Body of pancreas (tissue), 4 donors: ENCODE results near the gene GTF3C2. TPM values are rescaled to one million over a fixed set of nuclear protein-coding genes. Genes with fewer than 3 reads are reported as not detected.

Experiments
- ATAC-seq: fragments of 150-250 bp; one replicate; pipeline ENCODE4 v1.9.1; 2016
- DNase-seq, 4 donors: peaks; one replicate each; pipeline ENCODE4 v3.0.0-alpha.2; 2019
- H3K27ac ChIP-seq, 4 donors: fragments of 200-600 bp; sonication (generic); 1 replicate in 3 of 4; 2 replicates in 1 of 4; pipeline versions ENCODE4 v1.5.1 to v1.6.1; 2016 to 2019; ENCODE audit warnings: mild to moderate bottlenecking in 1 of 4, mixed read lengths in 1 of 4, moderate library complexity in 1 of 4
- H3K27me3 ChIP-seq, 2 donors: fragments of 200-600 bp; sonication (generic); one replicate each; pipeline ENCODE4 v1.6.0; 2016; ENCODE audit warnings: mild to moderate bottlenecking in 1 of 2
- H3K36me3 ChIP-seq, 2 donors: fragments of 200-600 bp; sonication (generic); replicated peaks in 1 of 2; 2 replicates each; pipeline ENCODE4 v1.5.1; 2016; ENCODE audit warnings: low read depth in 2 of 2; ENCODE audit not compliant: insufficient read depth in 1 of 2
- H3K4me1 ChIP-seq: fragments of 200-600 bp; sonication (generic); one replicate; pipeline ENCODE4 v1.6.0; 2016
- H3K4me3 ChIP-seq, 2 donors: fragments of 200-600 bp; sonication (generic); 1 replicate in 1 of 2; 2 replicates in 1 of 2; pipeline ENCODE4 v1.5.1; 2016 to 2019
- H3K9me3 ChIP-seq, 3 donors: fragments of 200-600 bp; sonication (generic); 1 replicate in 2 of 3; 2 replicates in 1 of 3; pipeline ENCODE4 v1.5.1; 2016
- CTCF ChIP-seq, 7 experiments: fragments of 450-650 bp in 4 of 7; fragments of 200-600 bp in 3 of 7; sonication (generic) in 3 of 7; IDR thresholded peaks; one replicate each; pipeline ENCODE4 v1.5.1; 2016 to 2019; ENCODE audit warnings: antibody characterized with exemption in 7 of 7
- POLR2A ChIP-seq, 3 donors: fragments of 450-650 bp; IDR thresholded peaks; one replicate each; pipeline ENCODE4 v1.6.1; 2016; ENCODE audit warnings: antibody characterized with exemption in 3 of 3, mild to moderate bottlenecking in 2 of 3
- WGBS, 2 donors: methylation state at CpG; one replicate each; pipeline ENCODE4 v1.1.5; 2017; 5-methylcytosine and 5-hydroxymethylcytosine counted together
- intact Hi-C: fragments of 100-400 bp; cut with DNase I; formaldehyde crosslinking; loops from one replicate; pipeline ENCODE4 v1.15.1; 2023
- total RNA-seq, 2 donors: library from RNA; depleted of rRNA; stranded (reverse); fragments of >200 nt; gene quantifications; one replicate each; pipeline ENCODE4 v1.1.0, GENCODE V29; 2016

The GTF3C2 gene
- total RNA-seq, 2 donors from 2014 or later: 26.2 to 73.2 TPM

- peaks cover 10% of the 10 kb centered on the region for H3K4me1 ChIP-seq
- intact Hi-C loops: no loop called here
- no peak for DNase-seq
- H3K27ac ChIP-seq: no peak overlapping the region
- ATAC-seq: no peak
- no peak overlapping the region for H3K4me3 ChIP-seq
- H3K9me3 ChIP-seq: no peaks in the 10 kb centered on the region
- no peaks in the 10 kb centered on the region for H3K27me3 ChIP-seq
- H3K36me3 ChIP-seq: no peaks in the 10 kb centered on the region
- 59 to 64% methylated on average over 3 of the region's 3 CpGs for WGBS, 2 donors
- TF ChIP-seq POLR2A (IDR thresholded peaks at IDR 0.05): no peak
- TF ChIP-seq CTCF (IDR thresholded peaks at IDR 0.05): no peak
These were observed 59.4 kb downstream of the GTF3C2 start for GRCh38 chr2:27297195-27297594.

- Histone ChIP-seq H3K36me3 (no peaks in the 10 kb centered on the region), H3K27me3 (no peaks in the 10 kb centered on the region), H3K4me3 (no peak overlapping the region), H3K9me3 (no peaks in the 10 kb centered on the region), H3K27ac (no peak overlapping the region), H3K4me1 (peaks cover 10% of the 10 kb centered on the region)
- intact Hi-C loops: no loop called here
- TF ChIP-seq POLR2A (IDR thresholded peaks at IDR 0.05): no peak
- no peak for TF ChIP-seq CTCF (IDR thresholded peaks at IDR 0.05)
- no peak for DNase-seq
- 46 to 55% methylated on average over 4 of the region's 4 CpGs for WGBS, 2 donors
- ATAC-seq: no peak
These were observed 60.1 kb downstream of the GTF3C2 start for GRCh38 chr2:27296481-27296880.

- H3K9me3 ChIP-seq: no peaks in the 10 kb centered on the region
- H3K4me3 ChIP-seq: no peak overlapping the region
- WGBS, 2 donors: 76 to 79% methylated on average over 8 of the region's 8 CpGs
- intact Hi-C loops: no loop called here
- no peaks in the 10 kb centered on the region for H3K27me3 ChIP-seq
- no peak for ATAC-seq
- no peaks in the 10 kb centered on the region for H3K36me3 ChIP-seq
- TF ChIP-seq POLR2A (IDR thresholded peaks at IDR 0.05) (no peak), CTCF (IDR thresholded peaks at IDR 0.05) (no peak)
- H3K27ac ChIP-seq: no peak overlapping the region
- DNase-seq: no peak
- H3K4me1 ChIP-seq: peaks cover 10% of the 10 kb centered on the region
These were observed 61.6 kb downstream of the GTF3C2 start for GRCh38 chr2:27294928-27295327.

- intact Hi-C loops: no loop called here
- no peak overlapping the region for H3K4me3 ChIP-seq
- H3K27ac ChIP-seq: no peak overlapping the region
- no peaks in the 10 kb centered on the region for H3K27me3 ChIP-seq
- no peaks in the 10 kb centered on the region for H3K9me3 ChIP-seq
- peaks cover 10% of the 10 kb centered on the region for H3K4me1 ChIP-seq
- no peak for ATAC-seq
- no peaks in the 10 kb centered on the region for H3K36me3 ChIP-seq
- TF ChIP-seq CTCF (IDR thresholded peaks at IDR 0.05) (no peak), POLR2A (IDR thresholded peaks at IDR 0.05) (no peak)
- DNase-seq: no peak
- WGBS, 2 donors: 47 to 63% methylated on average over 6 of the region's 6 CpGs
These were observed 64.7 kb downstream of the GTF3C2 start for GRCh38 chr2:27291865-27292264.

GRCh38 chr2:27290549-27290948 is 66.0 kb downstream of the GTF3C2 start:
- no peaks in the 10 kb centered on the region for H3K27me3 ChIP-seq
- H3K4me3 ChIP-seq: no peak overlapping the region
- H3K27ac ChIP-seq: no peak overlapping the region
- intact Hi-C loops: no loop called here
- no peak for TF ChIP-seq CTCF (IDR thresholded peaks at IDR 0.05)
- TF ChIP-seq POLR2A (IDR thresholded peaks at IDR 0.05): no peak
- no peaks in the 10 kb centered on the region for H3K36me3 ChIP-seq
- ATAC-seq: no peak
- DNase-seq: no peak
- no peaks in the 10 kb centered on the region for H3K9me3 ChIP-seq
- 79 to 84% methylated on average over 5 of the region's 5 CpGs for WGBS, 2 donors
- H3K4me1 ChIP-seq: peaks cover 10% of the 10 kb centered on the region
